Activated CD8-positive, alpha-beta memory T cell treated with anti-CD3 and anti-CD28 coated beads for 4 hours (primary cell): ENCODE data around the gene NOS2.

Source experiments
- DNase-seq, 2 donors: peaks; one replicate each; pipeline ENCODE4 v3.0.0-alpha.2; 2020; ENCODE audit warnings: low read depth in 2 of 2

NOS2 gene

DNA sequence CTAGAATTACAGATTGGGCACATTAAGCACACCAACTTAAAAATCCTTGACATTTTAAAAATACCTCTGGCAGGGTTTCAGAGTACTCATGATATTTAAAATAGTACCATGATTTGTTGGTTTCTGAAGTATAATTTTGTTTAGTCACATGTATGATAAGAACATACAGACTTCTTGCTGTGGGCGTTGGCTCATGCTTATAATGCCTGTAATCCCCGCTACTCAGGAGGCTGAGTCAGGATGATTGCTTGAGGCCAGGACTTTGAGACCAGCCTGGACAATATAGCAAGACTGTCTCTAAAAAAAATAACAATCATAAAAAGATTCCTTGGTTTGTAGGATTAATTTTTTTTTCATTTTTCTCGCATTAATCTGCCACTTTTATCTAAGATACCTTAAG, 78.5 kb downstream of the NOS2 start:
- no peak for DNase-seq
